NCI-H128 (cell line): ENCODE measurements around the gene RTN4R.

Experiments used
- DNase-seq: peaks from one replicate; lab custom pipeline; 2025; ENCODE audit not compliant: unreplicated experiment; lab: John Stamatoyannopoulos, UW

The RTN4R gene

GRCh38 chr22:20204806-20205205, 63.3 kb downstream of the RTN4R start:
- DNase-seq = no peak

GRCh38 chr22:20204311-20204710, 63.8 kb downstream of the RTN4R start:
- DNase-seq = no peak

DNA sequence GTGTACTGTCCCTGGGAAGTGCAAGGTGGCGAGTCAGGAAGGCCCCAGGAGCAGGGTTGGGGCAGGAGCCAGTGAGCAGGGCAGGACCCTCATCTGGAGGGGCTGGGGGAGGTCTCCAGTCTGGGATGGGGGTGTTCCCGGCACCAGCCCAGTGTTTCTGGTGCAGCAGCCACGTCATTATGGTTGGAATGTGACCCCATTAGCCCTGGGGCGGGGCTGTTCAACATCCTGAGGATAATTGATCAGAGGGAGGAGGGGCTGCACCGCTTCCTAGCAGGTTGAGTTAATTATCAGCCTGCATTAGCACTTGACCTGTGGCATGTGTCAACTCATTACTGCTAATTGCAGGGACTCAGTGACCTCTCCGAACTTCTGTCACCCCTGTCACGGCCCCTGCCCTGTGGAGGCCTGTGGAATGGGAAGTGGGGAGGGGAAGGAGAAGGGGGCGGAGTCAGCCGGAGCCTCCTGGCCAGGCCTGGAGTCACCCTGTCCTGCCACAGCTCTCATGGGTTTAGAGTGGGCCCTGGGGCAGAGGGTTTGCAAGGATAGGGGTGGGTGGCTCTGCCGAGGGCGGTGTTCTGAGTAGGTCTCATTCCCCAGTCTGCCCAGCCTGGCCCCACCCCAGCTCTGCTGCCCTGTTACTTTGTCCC, 64.4 kb downstream of the RTN4R start:
- no peak for DNase-seq

DNA sequence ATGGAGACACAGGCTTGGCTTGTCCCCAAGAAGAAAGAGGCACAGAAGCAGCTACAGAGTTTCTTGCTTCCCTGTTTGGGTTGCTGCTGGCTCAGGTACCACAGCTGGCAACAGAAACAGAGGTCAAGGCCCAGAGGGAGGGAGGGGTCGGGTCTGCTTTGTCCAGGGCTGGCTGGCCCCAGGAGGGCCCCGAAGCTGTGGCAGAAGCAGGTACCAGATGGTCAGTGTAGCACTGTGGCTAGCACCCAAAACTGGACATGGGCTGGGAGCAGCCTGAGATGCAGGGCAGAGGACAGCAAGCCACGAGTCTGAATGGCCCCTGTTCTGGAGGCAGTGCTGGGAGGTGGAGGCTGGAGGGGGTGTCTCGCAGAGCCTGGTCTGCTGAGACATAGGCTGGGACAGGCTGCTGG, 65.0 kb downstream of the RTN4R start:
- no peak for DNase-seq

GRCh38 chr22:20201837-20202392, 66.2 kb downstream of the RTN4R start:
- DNase-seq = no peak

- DNase-seq = no peak
Observed at GRCh38 chr22:20199906-20200305, 68.2 kb downstream of the RTN4R start.

DNA sequence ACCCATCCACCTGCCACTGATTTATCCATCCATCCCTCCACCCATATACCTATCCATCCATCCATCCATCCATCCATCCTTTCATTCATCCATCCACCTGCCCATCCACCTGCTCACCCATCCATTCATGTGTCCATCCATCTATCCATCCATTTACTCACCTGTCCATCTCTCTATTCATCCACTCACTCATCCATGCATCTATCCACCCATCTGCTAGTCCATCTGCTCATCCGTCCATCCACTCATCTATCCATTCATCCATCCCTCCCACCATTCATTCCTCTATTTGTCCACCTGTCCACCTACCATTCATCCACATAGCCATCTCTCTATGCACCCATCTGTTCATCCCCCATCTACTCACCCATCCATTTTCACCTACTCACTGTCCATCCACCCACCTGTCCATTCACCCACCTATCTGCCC, 68.7 kb downstream of the RTN4R start:
- no peak for DNase-seq

- no peak for DNase-seq
Observed at GRCh38 chr22:20198557-20199319, 69.4 kb downstream of the RTN4R start.

DNA sequence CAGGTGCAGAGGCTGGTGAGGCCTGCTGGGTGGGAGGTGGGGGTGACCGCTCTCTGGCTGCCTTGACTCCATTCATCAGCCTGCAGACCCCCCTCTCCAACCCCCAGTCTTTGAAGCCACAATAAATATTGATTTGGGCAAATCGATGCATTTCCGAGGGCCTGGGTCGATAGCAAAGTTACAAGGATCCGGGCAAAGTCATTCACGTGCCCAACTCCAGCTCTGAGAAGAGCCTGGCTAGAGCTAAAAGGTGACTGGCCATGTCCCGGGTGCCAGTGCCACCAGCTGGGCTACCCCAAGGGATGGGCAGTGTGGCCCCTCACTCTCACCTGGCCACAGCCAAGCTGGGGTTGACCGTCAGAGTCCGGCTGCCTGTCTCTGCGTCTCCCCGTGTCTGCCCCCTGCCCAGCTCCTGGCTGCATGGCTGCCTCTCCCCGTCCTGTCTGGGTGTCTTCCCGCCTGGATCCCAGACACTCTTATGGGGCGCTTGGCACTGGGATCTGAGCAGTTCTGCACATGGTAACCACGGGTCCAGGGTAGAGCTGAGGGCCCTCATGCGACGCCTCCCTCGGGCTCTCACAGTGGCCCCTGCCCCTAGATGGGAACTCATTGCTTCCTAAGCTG, 70.6 kb downstream of the RTN4R start:
- DNase-seq = no peak

DNA sequence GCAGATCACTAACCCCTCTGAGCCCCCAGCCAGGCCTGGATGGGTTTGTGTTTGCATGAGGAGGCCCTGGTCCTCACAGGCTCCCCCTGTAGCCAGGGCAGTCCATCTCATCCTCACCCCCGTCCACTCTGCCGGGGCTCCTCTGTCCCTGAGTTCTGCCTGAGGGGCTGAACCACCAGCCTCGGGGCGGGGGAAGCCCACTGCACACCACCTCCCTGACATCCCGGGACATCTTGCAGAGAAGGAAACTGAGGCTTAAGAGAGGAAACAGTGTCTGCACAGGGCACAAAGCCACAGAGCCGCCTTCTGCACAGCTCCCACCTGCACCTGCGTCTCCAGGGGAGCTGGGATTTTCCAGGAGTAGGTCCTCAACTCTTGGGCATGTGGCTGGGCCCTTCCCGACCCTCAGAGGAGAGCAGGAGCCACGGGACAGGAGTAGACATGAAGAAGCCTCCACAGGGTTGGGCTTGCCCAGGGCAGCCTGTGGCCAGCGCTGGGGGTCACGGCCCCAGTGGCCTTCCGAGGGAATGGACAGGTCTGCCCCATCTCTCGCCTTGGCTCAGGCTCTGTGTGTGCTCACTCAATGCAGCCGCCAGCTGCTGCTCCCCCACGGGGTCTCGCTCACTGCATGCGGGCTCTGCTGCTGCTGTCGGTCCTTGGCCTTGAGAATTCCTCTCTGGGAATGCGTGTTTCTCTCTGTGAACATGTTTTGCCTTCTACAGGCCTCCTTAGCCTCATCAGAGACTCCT, 71.8 kb downstream of the RTN4R start:
- DNase-seq = no peak

- no peak for DNase-seq
Observed at GRCh38 chr22:20194681-20195593, 73.2 kb downstream of the RTN4R start.

DNA sequence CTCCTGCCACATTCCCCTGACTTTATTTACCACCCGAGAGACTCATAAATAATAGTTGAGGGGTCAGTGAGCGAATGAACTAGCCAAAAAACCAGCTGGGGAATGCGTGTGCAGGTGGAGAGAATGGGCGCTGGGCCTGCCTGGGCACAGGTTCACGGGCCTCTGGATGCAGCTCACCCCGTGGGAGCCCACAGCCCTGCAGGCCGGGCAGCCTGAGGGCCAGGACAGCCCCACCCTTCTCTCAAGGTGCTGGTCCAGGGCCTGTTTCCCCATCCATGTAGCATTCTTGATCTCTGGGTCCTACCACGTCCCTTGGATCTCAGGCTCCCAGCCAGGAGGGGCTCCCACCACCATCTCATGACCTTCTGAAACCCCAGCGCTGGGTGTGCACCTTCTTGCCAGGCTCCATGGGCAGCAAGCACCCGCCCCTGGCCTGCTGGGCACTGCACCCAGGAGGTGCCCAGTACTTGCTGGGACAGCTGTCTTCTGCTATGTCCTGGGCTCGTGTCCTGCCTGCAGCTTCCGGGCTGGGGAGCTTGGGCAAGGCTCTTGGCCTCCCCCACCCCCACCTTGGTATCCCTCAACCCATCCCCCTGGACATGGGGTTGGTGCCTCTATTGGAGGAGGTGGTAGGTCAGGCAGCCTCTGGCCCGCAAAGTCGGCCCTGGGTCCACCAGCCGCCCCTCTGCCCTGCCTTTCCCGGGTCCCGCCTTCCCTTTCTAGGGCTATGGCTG, 74.2 kb downstream of the RTN4R start:
- DNase-seq = no peak

DNA sequence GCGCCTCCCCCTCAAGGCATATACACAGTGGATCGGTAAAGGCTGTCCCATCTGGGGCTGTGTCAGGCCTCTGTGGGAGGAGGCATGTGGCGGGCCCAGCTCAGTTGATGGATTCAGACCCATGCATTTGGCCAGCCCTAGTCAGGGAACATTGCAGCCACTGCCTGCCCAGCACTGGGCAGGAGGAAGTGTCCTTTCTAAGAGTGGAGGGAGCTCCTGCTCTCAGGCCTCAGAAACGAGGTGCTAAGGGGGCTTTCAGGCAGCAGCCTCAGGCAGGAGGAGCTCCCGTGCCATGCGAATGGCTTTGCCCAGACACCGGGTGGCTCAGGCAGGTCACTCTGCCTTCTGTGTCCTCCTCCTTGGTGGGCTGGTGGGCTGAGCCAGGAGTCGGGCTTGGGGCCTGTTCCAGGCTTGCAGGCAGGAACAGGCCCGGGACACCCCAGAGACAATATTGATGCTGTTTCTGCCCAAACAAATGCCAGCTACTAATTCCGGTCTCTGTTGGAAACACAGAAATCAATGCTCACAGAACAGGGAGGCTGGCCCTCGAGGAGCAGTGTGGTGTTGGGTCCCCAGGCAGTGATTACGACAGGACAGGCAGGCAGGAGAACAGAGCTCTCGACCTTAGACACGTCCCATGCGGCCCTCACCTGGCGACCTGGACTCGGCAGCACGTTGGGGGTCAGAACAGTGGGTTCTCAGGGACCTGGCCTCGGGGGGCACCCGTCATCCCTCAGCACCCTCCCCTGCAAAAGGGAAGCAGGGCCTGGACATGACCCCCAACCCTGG, 75.0 kb downstream of the RTN4R start:
- no peak for DNase-seq

DNA sequence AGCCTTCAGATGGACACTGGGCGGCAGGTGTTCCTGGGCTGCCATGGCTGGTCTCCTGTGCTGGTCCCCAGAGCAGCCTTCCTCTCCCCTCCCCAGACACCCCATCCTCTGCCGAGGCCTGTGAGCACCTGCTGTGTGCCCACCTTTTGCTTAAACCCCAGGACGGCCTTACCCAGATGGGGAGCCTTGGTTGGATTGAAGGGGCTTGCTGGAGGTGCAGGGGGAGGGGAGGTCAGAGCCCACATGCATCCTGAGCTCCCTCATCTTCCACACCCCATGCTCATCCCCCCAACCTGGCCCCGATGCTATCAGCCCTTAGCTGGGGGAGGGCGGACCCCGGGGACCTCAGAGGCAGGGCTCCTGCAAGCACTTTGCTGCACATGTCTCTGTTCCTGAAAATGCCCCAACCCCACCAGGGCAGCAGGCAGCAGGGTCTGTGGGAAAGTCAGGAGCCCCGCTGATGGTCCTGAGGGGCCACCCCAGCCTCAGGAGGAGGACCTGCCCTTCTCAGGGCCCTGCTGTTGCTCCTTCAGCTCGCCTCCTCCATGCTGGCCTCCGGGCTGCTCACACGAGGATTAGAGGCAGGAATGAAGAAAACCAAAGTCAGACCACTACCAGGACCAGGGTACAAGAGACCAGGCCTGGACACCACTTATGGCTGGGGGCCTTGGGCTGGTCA, 75.7 kb downstream of the RTN4R start:
- DNase-seq = no peak

GRCh38 chr22:20191803-20192202, 76.3 kb downstream of the RTN4R start:
- no peak for DNase-seq
